PC-3 (cell line): Measurements from ENCODE around the gene ANKRD13B.

Experiments
- EZH2 ChIP-seq: fragments of 300-600 bp; sonication (generic); IDR thresholded peaks from one replicate; pipeline ENCODE4 v1.6.1; 2017; ENCODE audit warnings: antibody characterized with exemption, mild to moderate bottlenecking, low read length; ENCODE audit not compliant: unreplicated experiment
- EZH2phosphoT487 ChIP-seq: fragments of 300-600 bp; sonication (generic); IDR thresholded peaks from 2 replicates; pipeline ENCODE4 v1.6.1; 2018; ENCODE audit warnings: mild to moderate bottlenecking, antibody characterized with exemption, low read length, borderline replicate concordance
- TF ChIP-seq, protein P1 (sequence below): fragments of 300-600 bp; sonication (generic); conservative IDR thresholded peaks from 2 replicates; pipeline ENCODE4 v1.5.1; 2017; ENCODE audit warnings: antibody characterized with exemption, low read depth, mild to moderate bottlenecking, low read length

DNA sequence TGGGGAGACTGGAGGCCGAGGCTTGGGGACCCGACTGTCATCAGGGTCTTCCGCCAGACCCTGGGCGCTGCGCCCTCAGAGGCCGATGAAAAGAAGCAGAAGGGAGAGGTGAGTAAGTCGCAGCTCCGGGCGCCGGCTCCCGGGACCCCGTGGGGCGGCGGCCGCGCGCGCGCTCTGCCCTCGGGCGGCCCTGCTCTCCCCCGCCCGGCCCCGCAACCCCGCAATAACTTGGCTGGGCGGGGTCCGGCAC, 25.7 kb upstream of the ANKRD13B start:
- TF ChIP-seq EZH2 (no peak), EZH2phosphoT487 (no peak)
- TF ChIP-seq, protein P1, sequence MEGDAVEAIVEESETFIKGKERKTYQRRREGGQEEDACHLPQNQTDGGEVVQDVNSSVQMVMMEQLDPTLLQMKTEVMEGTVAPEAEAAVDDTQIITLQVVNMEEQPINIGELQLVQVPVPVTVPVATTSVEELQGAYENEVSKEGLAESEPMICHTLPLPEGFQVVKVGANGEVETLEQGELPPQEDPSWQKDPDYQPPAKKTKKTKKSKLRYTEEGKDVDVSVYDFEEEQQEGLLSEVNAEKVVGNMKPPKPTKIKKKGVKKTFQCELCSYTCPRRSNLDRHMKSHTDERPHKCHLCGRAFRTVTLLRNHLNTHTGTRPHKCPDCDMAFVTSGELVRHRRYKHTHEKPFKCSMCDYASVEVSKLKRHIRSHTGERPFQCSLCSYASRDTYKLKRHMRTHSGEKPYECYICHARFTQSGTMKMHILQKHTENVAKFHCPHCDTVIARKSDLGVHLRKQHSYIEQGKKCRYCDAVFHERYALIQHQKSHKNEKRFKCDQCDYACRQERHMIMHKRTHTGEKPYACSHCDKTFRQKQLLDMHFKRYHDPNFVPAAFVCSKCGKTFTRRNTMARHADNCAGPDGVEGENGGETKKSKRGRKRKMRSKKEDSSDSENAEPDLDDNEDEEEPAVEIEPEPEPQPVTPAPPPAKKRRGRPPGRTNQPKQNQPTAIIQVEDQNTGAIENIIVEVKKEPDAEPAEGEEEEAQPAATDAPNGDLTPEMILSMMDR: no peak
